ENCODE data around the gene LCA5L.
A peak's percentile ranks its signal among the peaks of the same experiment; 100 is the strongest.
"Not testable (repeated sequence)": the region's sequence is repeated elsewhere in the genome, so short reads cannot be mapped to it uniquely, and the experiment has no call there.

LCA5L gene

DNA sequence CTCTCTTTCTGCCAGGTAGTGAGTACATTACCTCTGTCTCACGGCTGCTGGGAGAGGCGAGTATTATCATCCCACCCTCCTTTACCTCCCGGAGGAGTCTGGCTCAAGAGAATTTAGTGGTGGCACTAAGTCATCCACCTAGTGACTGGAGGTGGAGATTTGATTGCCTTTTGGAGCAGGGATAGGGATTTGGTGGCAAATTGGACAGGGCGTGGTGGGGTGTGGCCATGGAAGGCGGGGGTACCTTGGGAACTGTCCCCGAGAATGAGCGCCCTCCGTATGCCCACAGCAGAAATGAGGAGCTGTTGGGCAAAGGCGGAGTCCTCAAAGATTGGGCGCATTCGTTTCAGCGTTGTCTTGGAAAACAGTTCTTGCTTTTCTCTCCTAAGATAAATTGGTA is 64.6 kb downstream of the LCA5L start:
- DNase-seq (ENCODE audit: low read depth): no peak
- peak overlapping the region; percentile 74 for H3K4me3 ChIP-seq (ENCODE audit: low read depth, low read length)
- no peak for TF ChIP-seq CTCF (IDR thresholded peaks at IDR 0.05; ENCODE audit: low read depth, low read length, missing control alignments)

- peak; percentile 61 for DNase-seq (ENCODE audit: low read depth)
- TF ChIP-seq CTCF (IDR thresholded peaks at IDR 0.05; ENCODE audit: low read depth, low read length, missing control alignments): no peak
- H3K4me3 ChIP-seq (ENCODE audit: low read depth, low read length): peak overlapping the region; percentile 74
Observed at GRCh38 chr21:39379986-39380891, 65.3 kb downstream of the LCA5L start.

GRCh38 chr21:39377444-39378050 is 68.0 kb downstream of the LCA5L start:
- no peak overlapping the region for H3K4me3 ChIP-seq (ENCODE audit: low read depth, low read length)
- no peak for TF ChIP-seq CTCF (IDR thresholded peaks at IDR 0.05; ENCODE audit: low read depth, low read length, missing control alignments)
- no peak for DNase-seq (ENCODE audit: low read depth)

DNA sequence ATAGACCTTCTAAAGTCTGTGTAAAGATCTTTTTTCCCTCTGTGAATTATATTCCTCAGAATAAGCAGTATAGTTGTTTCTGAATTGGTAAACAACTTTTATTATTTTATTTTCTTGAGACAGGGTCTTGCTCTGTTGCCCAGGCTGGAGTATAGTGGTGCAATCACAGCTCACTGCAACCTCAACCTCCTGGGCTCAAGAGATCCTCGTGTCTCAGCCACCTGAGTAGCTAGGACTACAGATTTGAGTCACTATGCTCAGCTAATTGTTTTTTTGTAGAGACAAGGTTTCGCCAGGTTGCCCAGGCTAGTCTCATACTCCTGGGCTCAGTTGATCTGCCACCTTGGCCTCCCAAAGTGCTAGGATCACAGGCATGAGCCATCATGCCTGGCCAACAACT is 70.1 kb downstream of the LCA5L start:
- DNase-seq (ENCODE audit: low read depth): no peak
- no peak overlapping the region for H3K4me3 ChIP-seq (ENCODE audit: low read depth, low read length)
- TF ChIP-seq CTCF (IDR thresholded peaks at IDR 0.05; ENCODE audit: low read depth, low read length, missing control alignments): no peak

GRCh38 chr21:39374046-39374445 is 71.5 kb downstream of the LCA5L start:
- no peak for TF ChIP-seq CTCF (IDR thresholded peaks at IDR 0.05; ENCODE audit: low read depth, low read length, missing control alignments)
- no peak for DNase-seq (ENCODE audit: low read depth)
- H3K4me3 ChIP-seq (ENCODE audit: low read depth, low read length): no peak overlapping the region

DNA sequence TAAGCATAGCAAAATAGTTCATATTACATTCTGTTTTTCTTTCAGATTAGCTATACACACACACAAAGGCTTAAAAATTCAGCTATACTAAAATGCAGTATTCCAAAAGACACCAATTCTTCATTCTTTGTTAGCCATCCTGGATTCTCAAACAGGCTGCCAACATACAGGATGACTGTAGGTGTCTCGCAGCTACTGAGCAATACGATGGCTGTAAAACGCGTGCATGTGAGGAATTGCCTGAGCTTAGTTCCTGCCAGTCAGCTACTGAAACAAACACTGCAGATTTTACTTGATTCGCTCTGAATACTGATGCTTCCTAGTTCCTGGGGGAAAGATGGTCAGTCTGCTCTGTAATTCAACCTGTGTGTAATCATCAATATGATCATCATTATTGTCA is 71.9 kb downstream of the LCA5L start:
- DNase-seq (ENCODE audit: low read depth): no peak
- H3K4me3 ChIP-seq (ENCODE audit: low read depth, low read length): no peak overlapping the region
- peak; percentile 14 for TF ChIP-seq CTCF (IDR thresholded peaks at IDR 0.05; ENCODE audit: low read depth, low read length, missing control alignments)

- H3K4me3 ChIP-seq (ENCODE audit: low read depth, low read length); DNase-seq (ENCODE audit: low read depth): not testable (repeated sequence)
Observed at GRCh38 chr21:39369896-39370288, 75.7 kb downstream of the LCA5L start.
